Transverse colon (tissue), 4 donors: Measurements from ENCODE around the gene BPIFB1. TPM values are rescaled to one million over a fixed set of nuclear protein-coding genes. Genes with fewer than 3 reads are reported as not detected.

ENCODE experiments used
- DNase-seq: peaks from one replicate; pipeline ENCODE4 v3.0.0-alpha.2; 2019
- H3K27ac ChIP-seq, 4 donors: fragments of 200-600 bp; sonication (generic); 2 replicates each; pipeline ENCODE4 v1.5.1; 2016 to 2018; ENCODE audit warnings: inconsistent platforms in 4 of 4
- H3K27me3 ChIP-seq: fragments of 200-600 bp; sonication (generic); 2 replicates; pipeline ENCODE4 v1.5.1; 2017; ENCODE audit warnings: inconsistent platforms
- H3K36me3 ChIP-seq, 4 donors: fragments of 200-600 bp; sonication (generic); 2 replicates each; pipeline ENCODE4 v1.5.1; 2017 to 2019; ENCODE audit warnings: inconsistent platforms in 4 of 4
- H3K4me1 ChIP-seq, 4 donors: fragments of 200-600 bp; sonication (generic); 2 replicates each; pipeline ENCODE4 v1.5.1; 2017 to 2020; ENCODE audit warnings: inconsistent platforms in 4 of 4
- H3K4me3 ChIP-seq, 4 donors: fragments of 200-600 bp; sonication (generic); 1 replicate in 1 of 4; 2 replicates in 3 of 4; pipeline versions ENCODE4 v1.5.1 to v1.6.1; 2017 to 2019; ENCODE audit warnings: inconsistent platforms in 4 of 4
- H3K9me3 ChIP-seq, 2 donors: fragments of 200-600 bp; sonication (generic); 2 replicates each; pipeline ENCODE4 v1.5.1; 2017 to 2019; ENCODE audit warnings: inconsistent platforms in 2 of 2
- EP300 ChIP-seq: sonication (generic); formaldehyde crosslinking; IDR thresholded peaks from one replicate; pipeline ENCODE4 v1.6.1; 2017; ENCODE audit warnings: antibody characterized with exemption, low read depth
- POLR2A ChIP-seq: fragments of 450-650 bp; IDR thresholded peaks from one replicate; pipeline ENCODE4 v1.6.1; 2016; ENCODE audit warnings: antibody characterized with exemption, mild to moderate bottlenecking, moderate library complexity
- POLR2AphosphoS5 ChIP-seq, 3 donors: sonication (generic); formaldehyde crosslinking; IDR thresholded peaks; one replicate each; pipeline ENCODE4 v1.6.1; 2016; ENCODE audit warnings: antibody characterized with exemption in 3 of 3
- WGBS, 2 donors: methylation state at CpG; one replicate each; pipeline ENCODE4 v1.1.5; 2018; ENCODE audit warnings: low coverage in 1 of 2; 5-methylcytosine and 5-hydroxymethylcytosine counted together
- in situ Hi-C, 4 donors: fragments of 200-750 bp; cut with MboI; loops; one replicate each; pipeline versions ENCODE4 v1.15.0 to v1.15.1; 2017; ENCODE audit warnings: low sequenced_read_pairs in 3 of 4, low pct_ligation_motif_present in 1 of 4, low pct_unique_long_range_greater_than_20kb in 1 of 4
- intact Hi-C: fragments of 100-400 bp; cut with DNase I; formaldehyde crosslinking; loops from one replicate; pipeline ENCODE4 v1.15.1; 2023; ENCODE audit warnings: low total_unique reads
- total RNA-seq, 4 donors: library from RNA; depleted of rRNA; stranded (reverse); fragments of >200 nt; gene quantifications; one replicate each; pipeline ENCODE4 v1.1.0, GENCODE V29; 2016
- TF ChIP-seq, protein P1 (sequence below), 5 experiments: fragments of 200-600 bp in 3 of 5; fragments of 450-650 bp in 2 of 5; sonication (generic) in 3 of 5; IDR thresholded peaks; 1 replicate in 2 of 5; 2 replicates in 3 of 5; pipeline ENCODE4 v1.5.1; 2016 to 2017; ENCODE audit warnings: antibody characterized with exemption in 5 of 5, inconsistent platforms in 3 of 5, mild to moderate bottlenecking in 2 of 5, moderate library complexity in 1 of 5

BPIFB1 gene
- total RNA-seq, 4 donors from 2014 or later = not detected

DNA sequence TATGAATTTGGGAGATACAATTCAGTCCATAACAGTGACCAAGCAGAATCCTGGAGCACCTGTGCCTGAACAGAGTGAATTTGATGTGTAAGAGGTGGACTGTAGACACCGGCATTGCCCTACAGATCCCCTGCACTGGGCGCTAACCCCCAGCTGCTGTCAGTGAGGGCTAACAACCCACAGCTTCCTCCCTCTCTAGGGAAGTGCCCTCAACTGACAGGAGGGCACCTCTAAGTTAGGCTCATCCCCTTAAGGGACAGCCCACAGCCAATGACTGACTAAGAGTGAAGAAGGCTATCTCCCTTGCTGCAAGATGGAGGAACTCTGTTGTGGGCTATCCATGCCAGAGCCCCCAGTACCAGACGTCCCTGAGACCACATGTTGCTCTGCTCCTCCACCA, 15.3 kb upstream of the BPIFB1 start:
- Histone ChIP-seq H3K9me3 (no peaks in the 10 kb centered on the region), H3K4me3 (no peak overlapping the region), H3K27me3 (peaks cover 9% of the 10 kb centered on the region), H3K4me1 (no peaks in the 10 kb centered on the region), H3K36me3 (no peaks in the 10 kb centered on the region), H3K27ac (no peak overlapping the region)
- TF ChIP-seq EP300 (no peak), POLR2A (no peak), POLR2AphosphoS5 (IDR thresholded peaks at IDR 0.05) (no peak)
- TF ChIP-seq, protein P1, sequence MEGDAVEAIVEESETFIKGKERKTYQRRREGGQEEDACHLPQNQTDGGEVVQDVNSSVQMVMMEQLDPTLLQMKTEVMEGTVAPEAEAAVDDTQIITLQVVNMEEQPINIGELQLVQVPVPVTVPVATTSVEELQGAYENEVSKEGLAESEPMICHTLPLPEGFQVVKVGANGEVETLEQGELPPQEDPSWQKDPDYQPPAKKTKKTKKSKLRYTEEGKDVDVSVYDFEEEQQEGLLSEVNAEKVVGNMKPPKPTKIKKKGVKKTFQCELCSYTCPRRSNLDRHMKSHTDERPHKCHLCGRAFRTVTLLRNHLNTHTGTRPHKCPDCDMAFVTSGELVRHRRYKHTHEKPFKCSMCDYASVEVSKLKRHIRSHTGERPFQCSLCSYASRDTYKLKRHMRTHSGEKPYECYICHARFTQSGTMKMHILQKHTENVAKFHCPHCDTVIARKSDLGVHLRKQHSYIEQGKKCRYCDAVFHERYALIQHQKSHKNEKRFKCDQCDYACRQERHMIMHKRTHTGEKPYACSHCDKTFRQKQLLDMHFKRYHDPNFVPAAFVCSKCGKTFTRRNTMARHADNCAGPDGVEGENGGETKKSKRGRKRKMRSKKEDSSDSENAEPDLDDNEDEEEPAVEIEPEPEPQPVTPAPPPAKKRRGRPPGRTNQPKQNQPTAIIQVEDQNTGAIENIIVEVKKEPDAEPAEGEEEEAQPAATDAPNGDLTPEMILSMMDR (IDR thresholded peaks at IDR 0.05) = no peak
- intact Hi-C loops (no loop called here), in situ Hi-C loops (no loop called here)
- DNase-seq = no peak
- WGBS, 2 donors = 65% methylated on average over 3 of the region's 3 CpGs; no CpG with 5 or more reads in 1 of the 2 donors

DNA sequence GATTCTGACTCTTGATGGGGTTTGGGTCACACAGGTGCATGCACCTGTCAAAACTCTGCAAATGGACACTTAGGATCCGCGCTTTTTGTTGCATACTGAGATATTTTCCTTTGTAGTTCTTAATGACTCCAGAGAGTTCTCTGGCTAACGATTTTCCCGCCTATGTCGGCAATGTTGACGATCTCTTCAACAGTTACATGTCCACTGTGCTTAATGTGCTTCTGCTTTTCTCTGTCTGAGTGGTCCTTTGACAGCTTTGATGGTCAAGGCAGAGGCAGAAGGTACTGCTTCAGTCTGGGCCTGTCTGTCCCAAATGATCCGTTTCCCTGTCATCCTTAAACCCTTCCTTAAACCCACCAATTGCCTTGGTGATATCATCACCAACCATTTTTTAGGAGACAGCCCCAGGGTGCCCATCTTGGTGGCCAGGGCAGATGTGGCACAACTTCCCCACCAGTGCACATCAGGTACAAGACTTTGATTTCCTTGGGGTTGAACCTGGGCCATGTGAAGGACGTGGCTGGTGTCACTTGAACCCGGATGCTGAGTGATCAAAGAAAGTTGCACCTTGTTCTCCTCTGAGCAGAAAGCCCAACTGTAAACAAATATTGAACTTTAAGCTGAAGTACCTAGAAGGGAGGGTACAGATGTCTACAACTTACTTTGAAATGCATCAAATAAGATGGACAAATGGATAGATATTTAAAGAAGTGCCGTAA, 10.7 kb upstream of the BPIFB1 start:
- intact Hi-C loops = no loop called here
- WGBS, 2 donors = 84 to 94% methylated on average over 10 of the region's 10 CpGs

DNA sequence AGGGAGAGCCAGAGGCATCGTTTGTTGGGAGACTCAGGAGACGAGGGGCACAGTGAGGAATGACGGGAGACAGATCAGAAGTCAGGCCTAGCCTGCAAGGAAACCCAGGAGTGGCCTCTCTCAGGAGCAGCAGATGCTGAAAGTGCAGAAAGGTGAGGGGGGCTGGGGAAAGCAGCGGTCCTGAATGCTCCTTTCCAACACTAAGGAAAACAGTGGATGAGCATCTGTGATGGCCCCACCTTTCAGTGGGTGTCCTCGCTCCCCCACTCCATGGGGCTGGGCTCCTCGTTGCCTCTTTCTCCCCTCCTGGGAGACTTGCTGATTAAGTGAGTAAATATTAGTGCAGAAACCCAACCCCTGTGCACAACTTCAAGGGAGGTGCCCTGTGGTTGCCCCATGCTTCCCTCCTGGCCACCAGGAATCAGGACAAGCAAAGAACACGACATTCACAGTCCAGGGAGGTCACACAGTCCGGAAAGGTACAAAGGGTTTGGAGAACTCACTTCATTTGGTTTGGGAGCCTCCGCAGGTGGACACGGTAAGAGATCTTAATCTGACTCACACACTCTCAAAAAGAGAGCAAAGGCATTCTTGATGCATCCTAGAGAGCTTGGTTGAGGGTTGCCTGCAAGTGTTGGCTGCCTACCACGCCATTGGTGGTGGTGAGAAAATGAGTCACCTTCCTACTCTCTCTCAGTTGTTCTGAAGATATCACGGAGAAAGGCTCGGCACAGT, 9.7 kb upstream of the BPIFB1 start:
- peaks cover 6% of the 10 kb centered on the region for H3K27me3 ChIP-seq
- no peaks in the 10 kb centered on the region for H3K36me3 ChIP-seq
- intact Hi-C loops = no loop called here
- H3K4me1 ChIP-seq = no peaks in the 10 kb centered on the region
- no peaks in the 10 kb centered on the region for H3K9me3 ChIP-seq
- DNase-seq = no peak
- WGBS, 2 donors = 36 to 53% methylated on average over 4 to 13 of the region's 13 CpGs
- H3K4me3 ChIP-seq = no peak overlapping the region
- no peak for TF ChIP-seq POLR2AphosphoS5 (IDR thresholded peaks at IDR 0.05)
- TF ChIP-seq, protein P1 (IDR thresholded peaks at IDR 0.05) = no peak
- TF ChIP-seq EP300 = no peak
- no peak for TF ChIP-seq POLR2A
- H3K27ac ChIP-seq = no peak overlapping the region
- in situ Hi-C loops = no loop called here

More for the DNA sequence above, 10.7 kb upstream of the BPIFB1 start:
- no peak overlapping the region for H3K27ac ChIP-seq
- H3K4me1 ChIP-seq = no peaks in the 10 kb centered on the region
- no peak for DNase-seq
- TF ChIP-seq, protein P1 (IDR thresholded peaks at IDR 0.05) = no peak
- TF ChIP-seq POLR2A (no peak), EP300 (no peak), POLR2AphosphoS5 (IDR thresholded peaks at IDR 0.05) (no peak)
- no peaks in the 10 kb centered on the region for H3K9me3 ChIP-seq
- peaks cover 9% of the 10 kb centered on the region for H3K27me3 ChIP-seq
- in situ Hi-C loops = no loop called here
- no peaks in the 10 kb centered on the region for H3K36me3 ChIP-seq
- H3K4me3 ChIP-seq = no peak overlapping the region

DNA sequence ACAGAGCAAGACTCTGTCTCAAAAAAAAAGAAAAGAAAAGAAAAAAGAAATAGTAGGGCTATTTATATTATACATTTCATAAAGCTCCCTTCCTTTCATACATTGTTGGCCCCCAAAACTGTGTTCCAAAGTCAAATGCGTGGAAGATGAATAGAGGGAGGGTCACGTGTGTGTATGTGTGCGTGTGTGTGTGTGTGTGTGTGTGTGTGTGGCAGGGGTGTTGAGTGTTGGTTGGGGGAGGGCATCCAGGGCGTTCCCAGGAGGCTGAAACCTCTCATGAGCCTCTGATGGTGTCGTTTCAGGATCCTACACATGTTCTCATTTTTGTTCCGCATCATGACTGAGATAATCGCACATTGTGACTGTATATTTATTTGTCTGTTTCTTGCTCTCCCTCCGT, 7.8 kb upstream of the BPIFB1 start:
- DNase-seq = no peak
- in situ Hi-C loops (no loop called here), intact Hi-C loops (no loop called here)
- Histone ChIP-seq H3K36me3 (no peaks in the 10 kb centered on the region), H3K4me1 (no peaks in the 10 kb centered on the region), H3K4me3 (no peak overlapping the region), H3K9me3 (no peaks in the 10 kb centered on the region), H3K27ac (no peak overlapping the region), H3K27me3 (no peaks in the 10 kb centered on the region)
- TF ChIP-seq POLR2AphosphoS5 (IDR thresholded peaks at IDR 0.05) (no peak), POLR2A (no peak), EP300 (no peak)
- TF ChIP-seq, protein P1 (IDR thresholded peaks at IDR 0.05) = no peak
- WGBS, 2 donors = 51 to 65% methylated on average over 5 to 8 of the region's 8 CpGs
